Pancreas (tissue), 10 donors: ENCODE measurements around the gene FLYWCH2. TPM values are rescaled to one million over a fixed set of nuclear protein-coding genes. Genes with fewer than 3 reads are reported as not detected.
"Not testable (repeated sequence)": the region's sequence is repeated elsewhere in the genome, so short reads cannot be mapped to it uniquely, and the experiment has no call there.

Experiments
- ATAC-seq, 4 donors: fragments of 200-7000 bp; cut with Tn5 transposase; one replicate each; pipeline versions ENCODE4 v1.8.0 to v1.9.1; 2020; ENCODE audit warnings: mild to moderate bottlenecking in 4 of 4, moderate library complexity in 4 of 4
- DNase-seq, 6 donors: peaks; one replicate each; pipeline ENCODE4 v3.0.0-alpha.2; 2020
- FAIRE-seq: peaks from 2 replicates; lab custom pipeline; 2012; peaks lifted over from hg19 to GRCh38; lab: Jason Lieb, UNC
- H3K27ac ChIP-seq, 4 donors: fragments of 200-600 bp; sonication (generic); 1 replicate in 3 of 4; 2 replicates in 1 of 4; pipeline versions ENCODE4 v1.5.0 to v1.8.0; 2020
- H3K27me3 ChIP-seq, 4 donors: fragments of 200-600 bp; one replicate each; pipeline ENCODE4 v1.8.0; 2021
- H3K36me3 ChIP-seq, 3 donors: fragments of 200-600 bp; sonication (generic) in 1 of 3; one replicate each; pipeline versions ENCODE4 v1.5.0 to v1.8.0; 2020 to 2021
- H3K4me1 ChIP-seq, 3 donors: fragments of 200-600 bp; one replicate each; pipeline ENCODE4 v1.8.0; 2021
- H3K4me3 ChIP-seq, 4 donors: fragments of 200-600 bp; sonication (generic) in 2 of 4; one replicate each; pipeline versions ENCODE4 v1.5.0 to v1.8.0; 2020 to 2021
- H3K9me3 ChIP-seq, 4 donors: fragments of 200-600 bp; one replicate each; pipeline ENCODE4 v1.8.0; 2021
- CTCF ChIP-seq, 4 donors: fragments of 200-600 bp; sonication (generic) in 3 of 4; IDR thresholded peaks; one replicate each; pipeline versions ENCODE4 v1.5.0 to v1.8.0; 2021; ENCODE audit warnings: antibody characterized with exemption in 4 of 4
- WGBS, 2 donors: extraction: QIAGEN DNeasy Blood & Tissue Kit; methylation state at CpG; one replicate each; pipeline ENCODE4 v1.1.7; 2013; 5-methylcytosine and 5-hydroxymethylcytosine counted together
- intact Hi-C, 3 donors: fragments of 100-400 bp; cut with DNase I; formaldehyde crosslinking; loops; one replicate each; pipeline versions ENCODE4 v1.11.1 to v1.14.2; 2022
- polyA plus RNA-seq, 2 donors: library from polyadenylated mRNA; stranded (reverse); fragments of 200-250 nt; gene quantifications; one replicate each; pipeline ENCODE4 v1.2.3, GENCODE V29; 2013
- total RNA-seq, 6 donors: library from RNA; stranded (reverse); fragmentation: NEBNext Ultra II Directional in 4 of 6; extraction: Animal tissue kit (Norgen Biotek cat#: 25700) in 4 of 6; gene quantifications; one replicate each; pipeline versions ENCODE4 v1.2.1 to v1.2.4, GENCODE V29; 2021 to 2023
- donor health status: healthy with polysubstance abuse.
- donor health status: DM: no; HTN: no; CAD: no; lungs with moderate emphysema.
- donor health status: DM: no; HTN: no; CAD: no.
- donor health status: control.
- donor health status: control.
- donor health status: Bipolar disorder and iron deficiency.
- donor health status: DM: yes; HTN: yes; CAD: no.
- donor health status: DM: no; HTN: no; CAD: no.
- donor health status: DM: no; HTN: no; CAD: no.
- donor health status: DM: yes; HTN: yes; CAD: no.

FLYWCH2 gene
- total and polyA plus RNA-seq, 8 donors = 5.8 to 26.1 (median 8.4) TPM

GRCh38 chr16:2928796-2929195, 45.8 kb downstream of the FLYWCH2 start:
- TF ChIP-seq CTCF (IDR thresholded peaks at IDR 0.05) = no peak
- no peak for ATAC-seq
- Histone ChIP-seq H3K27ac (no peak overlapping the region), H3K36me3 (peaks cover 0 to 15% (median 3%) of the 10 kb centered on the region in 3 donors), H3K4me3 (no peak overlapping the region), H3K4me1 (peaks cover 0 to 5% (median 0%) of the 10 kb centered on the region in 3 donors), H3K9me3 (no peaks in the 10 kb centered on the region), H3K27me3 (no peaks in the 10 kb centered on the region)
- no peak for FAIRE-seq
- intact Hi-C loops = no loop called here
- 74 to 78% methylated on average over 11 of the region's 11 CpGs for WGBS, 2 donors
- DNase-seq = peak in 1 of 6 donors; percentile 42

- no peak overlapping the region for H3K4me3 ChIP-seq
- 89 to 93% methylated on average over 14 of the region's 14 CpGs for WGBS, 2 donors
- no peak for FAIRE-seq
- H3K27me3 ChIP-seq = no peaks in the 10 kb centered on the region
- no peak for ATAC-seq
- no peak for TF ChIP-seq CTCF (IDR thresholded peaks at IDR 0.05)
- H3K9me3 ChIP-seq = no peaks in the 10 kb centered on the region
- peaks cover 0 to 24% (median 3%) of the 10 kb centered on the region in 3 donors for H3K36me3 ChIP-seq
- H3K4me1 ChIP-seq = peaks cover 0 to 5% (median 0%) of the 10 kb centered on the region in 3 donors
- intact Hi-C loops = no loop called here
- DNase-seq = peak in 1 of 6 donors; percentile 68
- H3K27ac ChIP-seq = no peak overlapping the region
Measured at GRCh38 chr16:2929693-2930092, 46.7 kb downstream of the FLYWCH2 start.

- Histone ChIP-seq H3K4me1 (peaks cover 0 to 5% (median 0%) of the 10 kb centered on the region in 3 donors), H3K9me3 (no peaks in the 10 kb centered on the region), H3K4me3 (no peak overlapping the region), H3K27ac (no peak overlapping the region), H3K36me3 (peaks cover 0 to 24% (median 3%) of the 10 kb centered on the region in 3 donors), H3K27me3 (no peaks in the 10 kb centered on the region)
- DNase-seq = peak in 1 of 6 donors; percentile 69
- no peak for FAIRE-seq
- TF ChIP-seq CTCF (IDR thresholded peaks at IDR 0.05) = no peak
- intact Hi-C loops = no loop called here
- whole genome bisulfite sequencing, 2 donors = 91 to 95% methylated on average over 15 of the region's 15 CpGs
- no peak for ATAC-seq
Measured at GRCh38 chr16:2930236-2930635, 47.2 kb downstream of the FLYWCH2 start.

- H3K9me3 ChIP-seq, H3K4me1 ChIP-seq, DNase-seq, H3K27me3 ChIP-seq, H3K4me3 ChIP-seq, ATAC-seq, H3K27ac ChIP-seq, FAIRE-seq, intact Hi-C loops: not testable (repeated sequence)
- peaks cover 0 to 24% (median 3%) of the 10 kb centered on the region in 3 donors for H3K36me3 ChIP-seq
- 88 to 89% methylated on average over 13 of the region's 13 CpGs for WGBS, 2 donors
Measured at GRCh38 chr16:2931231-2931914, 48.4 kb downstream of the FLYWCH2 start.

DNA sequence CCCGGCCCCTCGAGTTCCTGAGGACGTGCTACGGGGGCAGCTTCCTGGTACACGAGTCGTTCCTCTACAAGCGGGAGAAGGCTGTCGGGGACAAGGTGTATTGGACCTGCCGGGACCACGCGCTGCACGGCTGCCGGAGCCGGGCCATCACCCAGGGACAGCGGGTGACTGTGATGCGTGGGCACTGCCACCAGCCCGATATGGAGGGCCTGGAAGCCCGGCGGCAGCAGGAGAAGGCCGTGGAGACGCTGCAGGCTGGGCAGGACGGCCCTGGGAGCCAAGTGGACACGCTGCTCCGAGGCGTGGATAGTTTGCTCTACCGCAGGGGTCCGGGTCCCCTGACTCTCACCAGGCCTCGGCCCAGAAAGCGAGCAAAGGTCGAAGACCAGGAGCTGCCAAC, 50.1 kb downstream of the FLYWCH2 start:
- intact Hi-C loops = no loop called here
- Histone ChIP-seq H3K4me1 (no peaks in the 10 kb centered on the region), H3K4me3 (no peak overlapping the region), H3K9me3 (no peaks in the 10 kb centered on the region), H3K27me3 (no peaks in the 10 kb centered on the region), H3K27ac (no peak overlapping the region), H3K36me3 (peaks cover 0 to 32% (median 6%) of the 10 kb centered on the region in 3 donors)
- WGBS, 2 donors = 91 to 93% methylated on average over 30 of the region's 30 CpGs
- ATAC-seq (no peak), DNase-seq (peak in 1 of 6 donors; percentile 72), FAIRE-seq (no peak)
- no peak for TF ChIP-seq CTCF (IDR thresholded peaks at IDR 0.05)
